NT2/D1 (cell line): Measurements from ENCODE around the gene IMMP2L.

Experiments
- SUZ12 ChIP-seq: IDR thresholded peaks from 2 replicates; pipeline ENCODE4 v1.6.1; 2011; ENCODE audit not compliant: insufficient read length, insufficient read depth; ENCODE audit errors: extremely low read depth
- YY1 ChIP-seq: IDR thresholded peaks from 2 replicates; pipeline ENCODE4 v1.6.1; 2011; ENCODE audit not compliant: insufficient read length, insufficient read depth

DNA sequence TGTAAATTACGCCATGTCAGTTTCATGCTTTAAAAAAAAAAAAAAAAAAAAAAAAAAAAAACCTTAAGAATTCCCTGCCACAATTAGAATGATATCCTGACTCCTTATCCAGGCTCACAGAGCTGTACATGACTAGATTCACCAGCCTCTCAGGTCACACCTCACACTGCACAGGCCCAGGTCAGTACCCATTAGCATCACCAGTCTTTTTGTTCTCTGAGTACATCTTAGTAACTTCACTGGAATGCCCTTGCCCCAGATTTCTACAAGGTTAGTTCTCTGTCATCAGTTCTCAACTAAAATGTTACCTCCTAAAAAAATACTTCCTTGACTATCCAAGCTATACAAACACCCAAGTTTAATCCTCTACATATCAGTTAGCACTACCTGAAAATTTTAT, 260.4 kb downstream of the IMMP2L start:
- no peak for TF ChIP-seq YY1
- no peak for TF ChIP-seq SUZ12
